DMS153 (cell line): ENCODE results near the gene SLK.

Source experiments
- DNase-seq: peaks from one replicate; lab custom pipeline; 2025; lab: John Stamatoyannopoulos, UW

SLK gene

GRCh38 chr10:103966671-103967447 is at the start of gene SLK:
SLK (plus strand) TSS chr10:103967140; CDS start chr10:103967746, 606 bp downstream.
- DNase-seq = peak; percentile 61

- no peak for DNase-seq
Observed at GRCh38 chr10:103917302-103918052, 49.5 kb upstream of the SLK start.

- DNase-seq = peak; percentile 90
Observed at GRCh38 chr10:103918053-103918846, 48.7 kb upstream of the SLK start, which contains the start of gene STN1. STN1 (minus strand) TSS chr10:103918184; CDS start chr10:103917594, 590 bp downstream.

DNA sequence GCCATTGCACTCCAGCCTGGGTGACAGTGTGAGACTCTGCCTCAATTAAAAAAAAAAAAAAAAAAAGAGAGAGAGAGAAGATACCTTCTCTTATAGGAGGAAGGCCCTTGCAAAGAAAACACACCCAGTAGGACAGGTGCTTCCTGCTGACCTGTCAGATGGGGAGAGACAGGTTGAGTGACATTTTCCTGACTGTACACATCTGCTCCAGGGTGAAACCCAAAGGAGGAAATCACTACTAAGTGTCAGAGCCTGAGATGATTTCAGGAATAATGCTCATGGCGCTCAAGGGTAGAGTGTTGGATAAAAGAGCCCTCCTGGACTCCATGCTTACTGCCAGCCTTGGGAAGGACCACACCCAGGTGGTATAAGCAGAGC is 47.3 kb upstream of the SLK start:
- no peak for DNase-seq

- DNase-seq = no peak
Observed at GRCh38 chr10:103921248-103921647, 45.7 kb upstream of the SLK start.

DNA sequence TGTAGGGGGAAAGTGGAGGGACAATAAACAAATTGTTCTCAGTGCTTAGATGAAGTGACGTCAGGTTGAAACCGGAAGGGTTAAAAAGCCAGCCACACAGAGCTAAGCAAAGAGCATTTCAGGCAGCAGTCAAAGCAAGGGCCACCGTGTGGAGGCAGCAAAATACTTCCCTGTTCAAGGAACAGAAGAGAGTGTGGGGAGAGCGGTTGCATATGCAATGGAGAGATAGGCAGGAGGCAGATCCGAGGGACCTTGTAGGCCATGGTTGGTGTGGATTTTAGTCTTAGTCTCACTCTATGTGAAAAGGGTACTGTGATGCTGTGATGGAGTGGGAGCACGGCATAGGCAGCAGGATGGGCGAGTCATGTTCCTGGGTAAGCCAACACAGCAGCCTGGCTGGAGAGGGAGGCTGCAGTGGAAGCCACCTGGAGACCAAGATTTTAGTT is 45.2 kb upstream of the SLK start:
- DNase-seq = no peak

GRCh38 chr10:103922659-103923058 is 44.3 kb upstream of the SLK start:
- DNase-seq = no peak

DNA sequence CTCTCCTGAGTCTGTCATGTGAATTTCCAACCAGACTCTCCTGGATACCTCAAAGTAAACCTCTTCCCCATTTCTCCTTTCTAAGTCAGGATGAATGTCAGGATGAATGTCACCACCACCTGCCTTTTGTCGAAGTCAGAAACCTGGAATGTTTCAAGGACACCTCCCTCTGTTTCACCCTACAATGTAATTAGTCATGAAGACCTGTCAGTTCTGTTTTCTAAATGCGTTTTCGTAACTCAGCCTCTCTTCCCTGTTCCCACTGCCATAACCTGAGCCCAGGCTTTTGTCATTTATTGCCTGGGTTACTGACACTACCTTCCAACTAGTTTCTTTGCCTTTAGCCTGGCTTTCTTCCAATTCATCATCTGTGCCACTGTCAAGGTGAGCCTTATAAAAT is 43.4 kb upstream of the SLK start:
- DNase-seq = no peak

GRCh38 chr10:103925591-103925990 is 41.3 kb upstream of the SLK start:
- no peak for DNase-seq

DNA sequence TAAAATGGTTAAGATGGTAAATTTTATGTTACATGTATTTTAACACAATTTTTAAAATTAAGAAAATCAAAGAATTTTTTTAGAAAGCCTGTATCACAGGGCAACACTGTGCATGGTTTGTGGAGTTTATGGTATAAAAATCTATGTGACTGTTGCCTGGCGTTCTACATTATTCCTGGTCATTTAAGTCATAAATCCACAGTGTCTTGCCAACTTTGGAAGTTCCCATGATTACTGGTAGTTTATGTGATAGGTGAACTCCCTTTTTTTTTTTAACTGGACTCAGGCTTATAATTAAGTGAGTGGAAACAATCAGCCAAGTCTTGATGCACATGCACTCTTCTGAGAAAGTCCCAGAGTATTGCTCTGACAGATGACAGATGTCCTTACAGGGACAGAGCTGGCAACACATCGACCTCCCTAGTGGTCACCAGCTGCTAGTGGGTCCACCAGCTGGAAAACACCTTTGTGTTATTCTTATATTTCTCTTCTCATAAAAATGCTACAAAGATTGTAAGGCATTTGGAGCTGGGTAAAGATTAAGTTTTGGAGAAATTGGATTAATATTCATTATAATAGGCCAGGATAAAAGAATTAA is 40.1 kb upstream of the SLK start:
- no peak for DNase-seq

DNA sequence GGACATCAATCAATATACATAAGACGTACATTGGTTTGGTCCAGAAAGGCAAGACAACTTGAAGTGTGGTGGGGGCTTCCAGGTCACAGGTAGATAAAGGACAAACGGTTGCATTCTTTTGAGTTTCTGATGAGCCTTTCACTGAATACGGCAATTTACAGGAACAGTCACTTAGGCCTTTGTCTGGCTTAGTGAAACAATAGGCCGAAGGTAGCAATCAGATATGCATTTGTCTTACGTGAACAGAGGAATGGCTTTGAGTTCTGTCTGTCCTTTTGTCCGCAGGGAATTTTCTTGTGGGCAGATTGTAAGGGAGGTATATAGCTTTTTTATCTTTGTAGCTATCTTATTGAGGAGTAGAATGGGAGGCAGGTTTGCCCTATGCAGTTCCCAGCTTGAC is 38.2 kb upstream of the SLK start:
- DNase-seq = no peak

DNA sequence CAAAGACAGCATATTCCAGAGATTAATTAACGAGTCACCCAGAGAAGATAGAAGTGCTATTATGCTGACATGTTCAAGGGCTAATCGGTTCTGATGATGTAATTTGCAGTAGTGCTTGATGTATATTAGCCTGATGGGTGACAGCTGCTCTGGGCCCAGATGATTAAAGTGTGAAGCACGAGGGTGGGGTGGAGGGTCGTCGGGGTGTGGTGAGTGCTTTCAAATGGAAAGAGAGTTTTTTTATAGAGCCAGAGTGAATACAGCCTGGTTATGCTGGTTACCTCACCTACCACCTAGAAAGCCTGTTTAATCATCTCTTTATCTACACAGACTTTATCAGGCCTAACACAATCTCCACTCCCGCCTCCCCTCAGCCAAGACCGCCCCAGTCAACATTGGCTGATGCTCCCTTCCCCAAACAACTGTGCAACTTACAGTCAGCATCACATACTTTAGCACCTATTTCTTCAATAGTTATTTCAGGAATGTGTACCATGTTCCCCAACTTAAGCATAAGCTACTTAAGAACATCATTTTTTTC is 37.5 kb upstream of the SLK start:
- no peak for DNase-seq

DNA sequence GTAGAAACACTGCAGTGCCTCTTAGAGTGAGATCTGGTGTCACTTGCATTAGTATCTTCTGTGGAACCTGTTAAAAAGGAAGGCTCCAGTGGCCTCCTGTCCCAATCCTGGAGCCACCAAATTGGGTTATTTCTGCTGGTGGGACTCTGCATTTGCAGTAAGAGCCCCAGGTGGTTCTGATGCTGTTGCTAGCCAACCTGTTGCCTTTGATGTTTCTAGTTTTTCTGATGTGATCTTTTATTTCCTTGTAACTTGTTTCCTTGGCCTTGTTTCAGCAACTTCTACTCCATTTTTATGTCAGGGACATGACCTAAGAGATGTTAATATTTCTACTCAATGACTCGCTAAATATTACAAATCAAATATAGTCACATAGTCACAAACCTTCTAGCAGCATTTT is 36.5 kb upstream of the SLK start:
- DNase-seq = no peak

GRCh38 chr10:103930881-103931280 is 36.1 kb upstream of the SLK start:
- no peak for DNase-seq

DNA sequence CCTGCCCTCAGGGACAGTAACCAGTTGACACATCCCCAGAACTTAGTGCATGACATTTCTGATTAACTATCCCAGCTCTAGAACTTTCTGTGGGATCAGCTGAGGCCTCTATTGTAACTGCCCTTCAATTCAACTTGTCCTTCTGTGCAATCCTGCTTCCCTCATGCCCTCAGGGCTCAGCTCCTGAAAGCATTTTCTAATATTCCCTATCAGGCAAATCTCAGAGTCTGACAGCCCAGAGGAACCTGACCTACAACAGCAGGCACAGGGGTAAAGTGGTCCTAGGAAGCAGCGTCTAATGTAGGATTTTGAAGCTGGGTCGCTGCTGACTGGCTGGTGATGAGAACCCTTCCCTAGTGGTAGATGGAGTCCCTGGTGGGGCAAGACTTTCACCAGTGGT is 35.3 kb upstream of the SLK start:
- no peak for DNase-seq

DNA sequence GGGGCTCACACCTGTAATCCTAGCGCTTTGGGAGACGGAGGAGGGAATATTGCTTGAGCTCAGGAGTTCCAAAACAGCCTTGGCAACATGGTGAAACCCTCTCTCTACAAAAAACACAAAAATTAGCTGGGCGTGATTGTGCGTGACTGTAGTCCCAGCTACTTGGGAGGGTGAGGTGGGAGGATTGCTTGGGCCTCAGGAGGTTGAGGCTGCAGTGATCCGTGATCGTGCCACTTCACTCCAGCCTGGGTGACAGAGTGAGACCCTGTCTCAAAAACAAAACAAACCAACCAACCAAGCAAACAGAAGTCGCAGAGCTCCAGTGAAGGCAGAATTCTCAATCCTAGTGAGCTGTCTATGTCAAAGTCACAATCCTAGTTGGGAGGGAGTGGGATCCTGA is 34.7 kb upstream of the SLK start:
- no peak for DNase-seq

DNA sequence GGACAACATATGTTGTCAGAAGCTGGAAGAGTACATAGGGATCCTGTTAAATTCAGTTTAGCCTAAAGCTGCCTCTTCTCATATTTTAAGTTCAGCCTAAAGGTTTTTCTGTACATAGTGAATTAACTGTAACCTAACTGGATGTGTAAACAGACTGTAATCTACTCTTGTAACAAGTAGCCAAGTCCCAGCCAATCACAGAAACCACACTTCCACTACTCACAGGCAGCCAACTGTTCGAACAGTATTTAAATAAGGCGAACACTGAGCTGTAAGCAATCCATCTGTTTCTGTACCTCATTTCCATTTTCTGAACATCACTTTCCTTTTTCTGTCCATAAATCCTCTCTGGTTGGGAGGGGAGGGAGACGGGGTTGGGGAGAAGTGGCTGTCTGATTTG is 34.0 kb upstream of the SLK start:
- DNase-seq = no peak

- no peak for DNase-seq
Observed at GRCh38 chr10:103933557-103934121, 33.3 kb upstream of the SLK start.

- no peak for DNase-seq
Observed at GRCh38 chr10:103934308-103934707, 32.6 kb upstream of the SLK start.

DNA sequence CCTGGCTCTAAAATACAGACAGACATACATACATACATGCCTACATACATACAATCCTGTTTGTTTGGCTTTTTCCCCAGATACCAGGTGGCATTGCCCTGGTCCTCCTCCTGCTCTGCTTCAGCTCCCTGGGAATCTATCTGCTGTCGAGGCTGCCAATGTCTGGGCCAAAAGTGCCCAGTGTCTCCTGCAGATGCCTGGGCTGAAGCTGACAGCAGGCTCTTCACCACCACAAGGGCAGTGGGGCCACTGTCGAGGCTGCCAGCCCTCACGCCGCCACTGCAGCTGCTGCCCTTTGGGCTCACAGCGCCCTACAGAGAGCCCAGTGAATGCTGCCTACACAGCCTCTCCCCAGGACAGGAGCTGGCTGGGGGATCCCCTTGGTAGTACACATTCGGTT is 30.9 kb upstream of the SLK start:
- no peak for DNase-seq

- no peak for DNase-seq
Observed at GRCh38 chr10:103939522-103939921, 27.4 kb upstream of the SLK start.

DNA sequence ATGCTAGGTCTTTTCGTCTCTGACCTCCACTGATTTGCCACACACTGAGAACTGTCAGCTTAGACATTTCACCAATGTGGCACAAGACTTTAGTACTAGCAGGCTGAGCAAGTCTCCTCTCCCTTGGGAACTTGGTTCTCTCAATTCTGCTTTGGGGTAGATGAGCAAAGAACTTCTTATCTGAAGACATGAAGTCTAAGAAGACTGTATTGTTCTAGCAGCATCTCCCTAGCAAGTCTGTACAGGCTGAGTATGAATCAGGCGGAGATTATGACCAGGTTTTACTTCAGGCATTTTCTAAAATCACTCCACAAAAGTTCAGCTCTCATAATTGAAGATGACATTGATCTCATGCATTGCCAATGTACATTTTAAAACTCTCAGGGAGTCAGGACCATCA is 25.1 kb upstream of the SLK start:
- no peak for DNase-seq
